Thoracic aorta (tissue), 2 donors: ENCODE data around the gene LRIG3. TPM values are rescaled to one million over a fixed set of nuclear protein-coding genes. Genes with fewer than 3 reads are reported as not detected.

Experiments used
- ATAC-seq: fragments of 150-250 bp; one replicate; pipeline ENCODE4 v1.8.0; 2017; ENCODE audit warnings: low read depth; ENCODE audit not compliant: insufficient number of reproducible peaks, low FRiP score
- DNase-seq: peaks from one replicate; pipeline ENCODE4 v3.0.0-alpha.2; 2020; ENCODE audit warnings: low spot score
- H3K27ac ChIP-seq, 2 donors: fragments of 200-600 bp; sonication (generic); 1 replicate in 1 of 2; 2 replicates in 1 of 2; pipeline ENCODE4 v1.5.1; 2016; ENCODE audit warnings: mild to moderate bottlenecking in 2 of 2, moderate library complexity in 2 of 2
- H3K27me3 ChIP-seq: fragments of 200-600 bp; sonication (generic); replicated peaks from 2 replicates; pipeline ENCODE4 v1.6.0; 2016; ENCODE audit warnings: mild to moderate bottlenecking; ENCODE audit not compliant: insufficient read depth
- H3K36me3 ChIP-seq: fragments of 200-600 bp; sonication (generic); one replicate; pipeline ENCODE4 v1.5.1; 2016
- H3K4me1 ChIP-seq, 2 donors: fragments of 200-600 bp; sonication (generic); 1 replicate in 1 of 2; 2 replicates in 1 of 2; pipeline versions ENCODE4 v1.5.1 to v1.6.0; 2016; ENCODE audit warnings: low read depth in 2 of 2, mild to moderate bottlenecking in 1 of 2; ENCODE audit not compliant: control insufficient read depth in 1 of 2
- H3K4me3 ChIP-seq: fragments of 200-600 bp; sonication (generic); 2 replicates; pipeline ENCODE4 v1.5.1; 2016; ENCODE audit warnings: mild to moderate bottlenecking
- H3K9me3 ChIP-seq: fragments of 200-600 bp; sonication (generic); 2 replicates; pipeline ENCODE4 v1.5.1; 2016
- total RNA-seq, 2 donors: library from RNA; depleted of rRNA; stranded (reverse); fragments of >200 nt; gene quantifications; one replicate each; pipeline versions ENCODE4 v1.1.0 to v1.2.3, GENCODE V29; 2016
- TF ChIP-seq, protein P1 (sequence below): fragments of 200-600 bp; sonication (generic); IDR thresholded peaks from one replicate; pipeline ENCODE4 v1.5.1; 2019; ENCODE audit warnings: antibody characterized with exemption

Gene LRIG3
- total RNA-seq, 2 donors from 2014 or later: 34.4 to 70.0 TPM

DNA sequence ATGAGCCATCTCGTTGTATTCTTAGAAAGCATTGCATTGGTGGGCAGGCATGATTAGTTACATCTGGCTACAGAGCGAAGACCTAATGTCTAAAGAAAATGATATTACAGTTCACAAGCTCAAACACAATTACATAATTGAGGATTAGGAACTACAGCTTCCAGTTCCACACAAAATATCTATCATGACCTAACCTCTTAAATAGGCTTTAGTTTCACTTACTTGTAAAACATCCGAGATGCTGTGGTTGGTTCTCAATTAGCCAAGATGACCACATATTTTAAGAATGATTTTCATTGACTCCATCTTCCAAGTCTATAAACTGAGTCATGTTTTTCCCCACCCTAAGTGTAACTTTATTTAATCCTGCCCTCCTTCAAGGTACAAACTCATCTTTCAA lies 69.5 kb downstream of the LRIG3 start:
- H3K27ac ChIP-seq: no peak overlapping the region
- H3K4me3 ChIP-seq: no peak overlapping the region
- H3K36me3 ChIP-seq: no peaks in the 10 kb centered on the region
- TF ChIP-seq, protein P1, sequence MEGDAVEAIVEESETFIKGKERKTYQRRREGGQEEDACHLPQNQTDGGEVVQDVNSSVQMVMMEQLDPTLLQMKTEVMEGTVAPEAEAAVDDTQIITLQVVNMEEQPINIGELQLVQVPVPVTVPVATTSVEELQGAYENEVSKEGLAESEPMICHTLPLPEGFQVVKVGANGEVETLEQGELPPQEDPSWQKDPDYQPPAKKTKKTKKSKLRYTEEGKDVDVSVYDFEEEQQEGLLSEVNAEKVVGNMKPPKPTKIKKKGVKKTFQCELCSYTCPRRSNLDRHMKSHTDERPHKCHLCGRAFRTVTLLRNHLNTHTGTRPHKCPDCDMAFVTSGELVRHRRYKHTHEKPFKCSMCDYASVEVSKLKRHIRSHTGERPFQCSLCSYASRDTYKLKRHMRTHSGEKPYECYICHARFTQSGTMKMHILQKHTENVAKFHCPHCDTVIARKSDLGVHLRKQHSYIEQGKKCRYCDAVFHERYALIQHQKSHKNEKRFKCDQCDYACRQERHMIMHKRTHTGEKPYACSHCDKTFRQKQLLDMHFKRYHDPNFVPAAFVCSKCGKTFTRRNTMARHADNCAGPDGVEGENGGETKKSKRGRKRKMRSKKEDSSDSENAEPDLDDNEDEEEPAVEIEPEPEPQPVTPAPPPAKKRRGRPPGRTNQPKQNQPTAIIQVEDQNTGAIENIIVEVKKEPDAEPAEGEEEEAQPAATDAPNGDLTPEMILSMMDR: no peak
- no peaks in the 10 kb centered on the region for H3K9me3 ChIP-seq
- H3K27me3 ChIP-seq: no peaks in the 10 kb centered on the region
- no peaks in the 10 kb centered on the region for H3K4me1 ChIP-seq
- no peak for DNase-seq
- no peak for ATAC-seq

DNA sequence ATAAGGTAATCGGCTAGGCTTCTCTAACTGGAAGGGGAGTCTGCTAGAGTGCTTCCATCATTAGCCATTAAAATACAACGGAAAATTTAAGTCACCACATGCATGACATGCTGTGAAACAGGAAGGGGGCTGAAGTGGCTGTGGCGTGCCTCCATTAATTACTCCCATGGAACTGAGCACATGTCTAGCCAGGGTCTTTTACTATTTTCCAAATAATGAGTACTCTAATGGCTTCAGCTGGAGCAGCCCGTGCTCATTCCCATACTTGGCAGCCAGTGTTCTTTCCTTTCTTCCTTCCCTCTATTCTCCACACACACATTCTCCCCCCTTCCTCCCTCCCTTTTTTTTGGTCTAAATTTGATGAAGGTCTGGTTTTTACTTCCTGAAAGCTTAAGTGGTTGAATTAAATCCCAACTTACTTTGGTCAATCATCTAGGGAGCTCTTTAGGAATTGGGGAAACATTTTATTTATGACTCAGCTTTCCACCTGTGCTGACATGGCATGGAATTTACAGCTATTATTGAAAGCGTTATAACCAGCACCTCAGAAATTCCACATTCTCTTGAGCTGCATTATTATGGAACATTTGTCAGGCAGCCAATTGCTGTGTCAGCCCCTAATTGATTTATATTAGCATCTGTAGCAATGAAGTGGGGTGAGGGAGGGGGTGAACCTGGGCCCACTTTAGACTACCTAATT lies 72.3 kb downstream of the LRIG3 start:
- DNase-seq (no peak), ATAC-seq (no peak)
- no peak overlapping the region for H3K27ac ChIP-seq
- no peaks in the 10 kb centered on the region for H3K9me3 ChIP-seq
- H3K27me3 ChIP-seq: no peaks in the 10 kb centered on the region
- TF ChIP-seq, protein P1: no peak
- H3K36me3 ChIP-seq: no peaks in the 10 kb centered on the region
- no peaks in the 10 kb centered on the region for H3K4me1 ChIP-seq
- no peak overlapping the region for H3K4me3 ChIP-seq

DNA sequence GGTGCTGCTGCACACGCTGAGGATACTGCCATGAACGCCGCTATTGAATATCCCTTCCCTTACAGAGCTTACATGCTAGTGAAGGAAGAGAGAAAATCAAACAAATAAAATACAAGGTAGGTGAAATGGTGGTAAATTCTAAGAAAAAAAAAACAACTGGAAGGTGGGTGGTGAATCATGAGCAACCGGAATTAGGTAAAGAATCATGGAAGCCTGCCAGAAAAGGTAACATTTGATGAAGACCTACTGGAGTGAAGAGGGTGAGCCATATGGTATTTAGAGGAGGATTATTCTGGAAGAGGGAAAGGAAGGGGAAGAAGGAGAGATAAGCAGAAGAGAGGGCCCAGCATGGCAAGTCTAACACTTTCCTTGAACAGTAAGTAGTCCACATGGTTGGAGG lies 76.1 kb downstream of the LRIG3 start:
- ATAC-seq (no peak), DNase-seq (no peak)
- H3K27ac ChIP-seq: no peak overlapping the region
- no peaks in the 10 kb centered on the region for H3K9me3 ChIP-seq
- H3K36me3 ChIP-seq: no peaks in the 10 kb centered on the region
- H3K4me1 ChIP-seq: no peaks in the 10 kb centered on the region
- no peak overlapping the region for H3K4me3 ChIP-seq
- TF ChIP-seq, protein P1: no peak
- no peaks in the 10 kb centered on the region for H3K27me3 ChIP-seq

DNA sequence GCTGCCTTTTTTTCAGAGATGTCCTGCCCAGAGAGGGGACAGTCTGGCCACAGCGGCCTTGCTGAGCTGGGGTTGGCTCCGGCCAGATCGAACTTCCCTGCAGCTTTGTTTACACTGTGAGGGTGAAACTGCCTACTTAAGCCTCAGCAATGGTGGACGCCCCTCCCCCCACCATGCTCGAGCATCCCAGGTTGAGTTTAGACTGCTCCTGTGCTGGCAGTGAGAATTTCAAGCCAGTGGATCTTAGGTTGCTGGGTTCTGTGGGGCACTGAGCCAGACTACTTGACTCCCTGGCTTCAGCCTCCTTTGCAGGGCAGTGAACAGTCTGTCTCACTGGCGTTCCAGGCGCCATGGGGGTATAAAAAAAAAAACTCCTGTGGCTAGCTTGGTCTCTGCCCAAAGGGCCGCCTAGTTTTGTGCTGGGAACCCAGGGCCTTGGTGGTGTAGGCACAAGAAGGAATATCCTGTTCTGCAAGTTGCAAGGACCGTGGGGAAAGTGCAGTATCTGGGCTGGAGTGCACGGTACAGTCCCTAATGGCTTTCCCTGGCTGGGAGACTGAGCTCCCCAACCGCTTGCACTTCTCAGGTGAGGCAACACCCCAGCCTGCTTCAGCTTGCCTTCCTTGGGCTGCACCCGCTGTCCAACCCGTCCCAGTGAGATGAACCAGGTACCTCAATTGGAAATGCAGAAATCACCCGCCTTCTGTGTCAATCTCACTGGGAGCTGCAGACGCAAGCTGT lies 79.1 kb downstream of the LRIG3 start:
- Histone ChIP-seq H3K4me3 (no peak overlapping the region), H3K4me1 (no peaks in the 10 kb centered on the region), H3K36me3 (no peaks in the 10 kb centered on the region), H3K9me3 (no peaks in the 10 kb centered on the region), H3K27ac (no peak overlapping the region), H3K27me3 (no peaks in the 10 kb centered on the region)
- TF ChIP-seq, protein P1: no peak
- no peak for DNase-seq
- ATAC-seq: no peak

DNA sequence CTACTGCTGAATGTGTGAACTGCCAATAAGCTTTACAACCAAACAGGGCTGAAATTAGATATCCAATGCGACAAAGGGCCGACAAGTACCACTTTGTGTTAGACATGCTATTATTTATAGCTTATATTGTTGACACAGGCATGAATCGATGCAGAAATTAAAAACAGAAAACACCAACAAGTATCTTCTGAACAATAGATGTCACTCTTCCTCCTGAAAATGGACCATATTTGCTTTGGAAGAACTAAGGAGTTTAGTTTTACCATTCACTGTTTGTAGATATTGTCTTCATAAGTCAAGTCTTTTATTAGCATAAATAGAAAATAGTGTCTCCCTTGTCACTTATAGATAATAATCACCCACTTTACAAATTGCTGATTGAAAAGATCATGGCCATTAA lies 86.5 kb downstream of the LRIG3 start:
- Histone ChIP-seq H3K27ac (no peak overlapping the region), H3K4me1 (no peaks in the 10 kb centered on the region), H3K36me3 (no peaks in the 10 kb centered on the region), H3K9me3 (no peaks in the 10 kb centered on the region), H3K4me3 (no peak overlapping the region), H3K27me3 (no peaks in the 10 kb centered on the region)
- DNase-seq (no peak), ATAC-seq (no peak)
- TF ChIP-seq, protein P1: no peak
